Activated B cell treated with CpG ODN at 0.5 μM for 24 hours (primary cell): ENCODE results near the gene LIPA. TPM values are rescaled to one million over a fixed set of nuclear protein-coding genes. Genes with fewer than 3 reads are reported as not detected.

Source experiments
- ATAC-seq: fragments of 200-7000 bp; cut with Tn5 transposase; one replicate; pipeline ENCODE4 v1.10.0; 2021; ENCODE audit warnings: low read depth, mild to moderate bottlenecking, moderate library complexity
- CTCF ChIA-PET: fragments of 350-600 bp; sonication (Branson Sonifier 250); formaldehyde crosslinking; loops from one replicate; lab custom pipeline; 2021; ENCODE audit warnings: antibody characterized with exemption; lab: Charles Lee
- POLR2A ChIA-PET: fragments of 350-600 bp; sonication (Branson Sonifier 250); formaldehyde crosslinking; loops from one replicate; lab custom pipeline; 2021; ENCODE audit warnings: antibody characterized with exemption; lab: Charles Lee
- DNase-seq: peaks from one replicate; pipeline ENCODE4 v3.0.0; 2022
- H3K27ac Mint-ChIP-seq: one replicate; pipeline ENCODE4 v1.8.0; 2020; ENCODE audit warnings: mixed read lengths
- H3K27me3 Mint-ChIP-seq: one replicate; pipeline ENCODE4 v1.8.0; 2021; ENCODE audit warnings: mixed read lengths
- H3K36me3 Mint-ChIP-seq: one replicate; pipeline ENCODE4 v1.8.0; 2021; ENCODE audit warnings: low read depth, mixed read lengths
- H3K4me1 Mint-ChIP-seq: one replicate; pipeline ENCODE4 v1.8.0; 2021; ENCODE audit warnings: mixed read lengths
- H3K4me3 Mint-ChIP-seq: one replicate; pipeline ENCODE4 v1.8.0; 2020; ENCODE audit warnings: mild to moderate bottlenecking, mixed read lengths
- H3K9me3 Mint-ChIP-seq: one replicate; pipeline ENCODE4 v1.8.0; 2020; ENCODE audit warnings: mixed read lengths
- CTCF ChIP-seq: fragments of 200-600 bp; IDR thresholded peaks from one replicate; pipeline ENCODE4 v1.8.0; 2022; ENCODE audit warnings: antibody characterized with exemption, mild to moderate bottlenecking
- intact Hi-C: fragments of 100-400 bp; cut with micrococcal nuclease; formaldehyde crosslinking; loops from one replicate; pipeline ENCODE4 v1.15.1; 2024
- total RNA-seq: library from RNA; stranded (reverse); gene quantifications from 2 replicates; pipeline ENCODE4 v1.2.3, GENCODE V29; 2022

Gene LIPA
- total RNA-seq, 1 donor from 2014 or later: 32.8 TPM

GRCh38 chr10:89270153-89270483 lies 18.5 kb upstream of the LIPA start:
- ATAC-seq (no peak), DNase-seq (no peak)
- TF ChIP-seq CTCF: no peak
- H3K27me3 Mint-ChIP-seq: peaks cover 7% of the 10 kb centered on the region
- POLR2A ChIA-PET: no interaction called here
- no peaks in the 10 kb centered on the region for H3K9me3 Mint-ChIP-seq
- no peak overlapping the region for H3K4me3 Mint-ChIP-seq
- H3K27ac Mint-ChIP-seq: no peak overlapping the region
- CTCF ChIA-PET: interaction anchor here (3.9 kb wide), 1 partner anchor 99 kb away, joined by 13 read pairs; no protein-coding TSS in a partner anchor
- intact Hi-C loops: no loop called here
- no peaks in the 10 kb centered on the region for H3K36me3 Mint-ChIP-seq
- H3K4me1 Mint-ChIP-seq: no peaks in the 10 kb centered on the region

GRCh38 chr10:89269433-89270152 lies 18.0 kb upstream of the LIPA start:
- ATAC-seq (no peak), DNase-seq (no peak)
- CTCF ChIA-PET: interaction anchor here (3.9 kb wide), 1 partner anchor 100 kb away, joined by 13 read pairs; no protein-coding TSS in a partner anchor
- intact Hi-C loops: no loop called here
- H3K27ac Mint-ChIP-seq: no peak overlapping the region
- TF ChIP-seq CTCF: no peak
- POLR2A ChIA-PET: interaction anchor here (0.7 kb wide), 1 partner anchor 70 kb away, joined by 3 read pairs; no protein-coding TSS in a partner anchor
- no peaks in the 10 kb centered on the region for H3K9me3 Mint-ChIP-seq
- H3K36me3 Mint-ChIP-seq: no peaks in the 10 kb centered on the region
- H3K4me1 Mint-ChIP-seq: no peaks in the 10 kb centered on the region
- peaks cover 7% of the 10 kb centered on the region for H3K27me3 Mint-ChIP-seq
- no peak overlapping the region for H3K4me3 Mint-ChIP-seq

GRCh38 chr10:89266721-89267453 lies 15.3 kb upstream of the LIPA start:
- ChIA-PET CTCF (interaction anchor here (1.1 kb wide), 1 partner anchor 103 kb away, joined by 4 read pairs; no protein-coding TSS in a partner anchor), POLR2A (no interaction called here)
- Mint-ChIP-seq H3K27ac (no peak overlapping the region), H3K4me3 (no peak overlapping the region), H3K27me3 (no peaks in the 10 kb centered on the region), H3K36me3 (no peaks in the 10 kb centered on the region), H3K4me1 (no peaks in the 10 kb centered on the region), H3K9me3 (no peaks in the 10 kb centered on the region)
- ATAC-seq: no peak
- intact Hi-C loops: no loop called here
- no peak for TF ChIP-seq CTCF
- no peak for DNase-seq

GRCh38 chr10:89263531-89263930 lies 12.0 kb upstream of the LIPA start:
- no peak for ATAC-seq
- Mint-ChIP-seq H3K27me3 (no peaks in the 10 kb centered on the region), H3K9me3 (no peaks in the 10 kb centered on the region), H3K4me3 (no peak overlapping the region), H3K27ac (no peak overlapping the region), H3K36me3 (no peaks in the 10 kb centered on the region), H3K4me1 (peaks cover 3% of the 10 kb centered on the region)
- POLR2A ChIA-PET: no interaction called here
- CTCF ChIA-PET: interaction anchor here (0.7 kb wide), 1 partner anchor 9 kb away, joined by 4 read pairs; no protein-coding TSS in a partner anchor
- intact Hi-C loops: no loop called here
- TF ChIP-seq CTCF: no peak
- no peak for DNase-seq

GRCh38 chr10:89263091-89263490 lies 11.5 kb upstream of the LIPA start:
- no peaks in the 10 kb centered on the region for H3K36me3 Mint-ChIP-seq
- no peak for TF ChIP-seq CTCF
- ChIA-PET CTCF (no interaction called here), POLR2A (no interaction called here)
- intact Hi-C loops: no loop called here
- no peak overlapping the region for H3K27ac Mint-ChIP-seq
- H3K4me1 Mint-ChIP-seq: peaks cover 3% of the 10 kb centered on the region
- H3K4me3 Mint-ChIP-seq: no peak overlapping the region
- H3K27me3 Mint-ChIP-seq: no peaks in the 10 kb centered on the region
- ATAC-seq (no peak), DNase-seq (no peak)
- no peaks in the 10 kb centered on the region for H3K9me3 Mint-ChIP-seq
